Astrocyte of the spinal cord (primary cell): ENCODE data around the gene AP2B1.
A peak's percentile ranks its signal among the peaks of the same experiment; 100 is the strongest.

Experiments used
- DNase-seq: peaks from one replicate; pipeline ENCODE4 v3.0.0; 2011; ENCODE audit warnings: low read depth, low spot score
- H3K4me3 ChIP-seq: 2 replicates; pipeline ENCODE4 v1.5.1; 2011; ENCODE audit warnings: low read depth, mild to moderate bottlenecking, low read length, moderate library complexity
- CTCF ChIP-seq: IDR thresholded peaks from 2 replicates; pipeline ENCODE4 v1.5.1; 2012; ENCODE audit warnings: low read depth, mild to moderate bottlenecking, low read length, inconsistent platforms
- in situ Hi-C: cut with HindIII; loops from 2 replicates; pipeline ENCODE4 v1.10.0; 2017; ENCODE audit warnings: low sequenced_read_pairs

The AP2B1 gene

DNA sequence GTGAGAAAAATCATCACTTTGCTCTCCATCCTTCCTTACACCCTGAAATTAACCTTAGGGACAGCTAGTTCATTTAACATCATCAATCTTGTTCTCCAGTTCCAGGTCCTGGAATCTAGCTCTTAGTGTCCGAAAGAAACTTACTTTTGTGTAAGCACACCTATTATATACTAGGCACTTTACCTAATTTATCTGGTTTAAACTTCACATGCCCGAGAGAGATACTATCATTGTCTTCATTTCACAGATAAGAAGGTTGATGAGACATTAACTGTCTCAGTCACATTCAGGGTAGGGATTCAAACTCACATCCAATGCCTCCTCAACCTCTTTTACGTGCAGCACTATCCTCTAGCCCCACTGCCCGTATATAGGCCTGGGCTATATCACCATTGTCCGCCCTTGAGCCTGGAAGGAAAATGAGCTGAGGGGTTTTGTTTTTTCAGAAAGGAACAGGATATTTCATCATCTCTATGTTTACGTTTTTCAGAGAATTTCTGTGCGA is 501 bp upstream of the AP2B1 start:
- DNase-seq: no peak
- in situ Hi-C loops: no loop called here
- H3K4me3 ChIP-seq: peak overlapping the region; percentile 98
- no peak for TF ChIP-seq CTCF

DNA sequence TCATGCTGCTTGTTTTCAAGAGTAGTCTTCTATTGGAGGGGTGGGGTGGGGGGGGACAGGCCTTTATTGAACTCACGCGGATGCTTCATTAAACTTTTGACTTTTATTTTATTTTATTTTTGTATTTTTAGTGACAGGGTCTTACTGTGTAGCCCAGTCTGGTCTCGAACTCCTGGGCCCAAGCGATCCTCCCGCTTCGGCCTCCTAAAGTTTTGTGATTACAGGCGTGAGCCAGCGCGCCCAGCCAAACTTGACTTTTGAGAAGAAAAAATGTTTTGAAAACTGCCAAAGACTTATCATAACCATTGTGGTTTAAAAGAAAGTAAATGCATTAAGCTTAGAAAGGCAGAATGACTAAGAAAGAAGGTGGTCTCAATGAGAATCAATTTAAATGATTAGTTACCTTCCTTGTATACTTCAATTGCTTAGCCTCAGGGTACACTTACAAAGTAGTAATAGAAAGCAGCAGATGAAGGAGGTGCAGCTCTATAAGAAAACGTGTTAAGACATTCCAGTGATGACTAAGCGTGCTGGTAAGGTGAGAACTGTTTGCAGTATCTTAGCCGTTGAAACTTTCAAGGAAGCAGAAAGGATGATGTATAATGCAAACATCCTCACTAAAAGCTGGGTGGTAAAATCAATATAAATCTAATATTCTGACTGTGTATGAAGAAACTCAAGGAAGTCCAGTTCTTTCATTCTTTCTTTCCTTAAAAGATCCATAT is 1.2 kb downstream of the AP2B1 start:
- TF ChIP-seq CTCF: no peak
- DNase-seq: peak; percentile 74
- in situ Hi-C loops: no loop called here
- H3K4me3 ChIP-seq: peak overlapping the region; percentile 98

GRCh38 chr17:35596072-35596471 is 8.9 kb downstream of the AP2B1 start:
- in situ Hi-C loops: no loop called here
- DNase-seq: no peak
- no peak for TF ChIP-seq CTCF
- no peak overlapping the region for H3K4me3 ChIP-seq

- in situ Hi-C loops: no loop called here
- DNase-seq: no peak
- no peak overlapping the region for H3K4me3 ChIP-seq
- no peak for TF ChIP-seq CTCF
Observed at GRCh38 chr17:35596530-35597233, 9.6 kb downstream of the AP2B1 start.

GRCh38 chr17:35597604-35598003 is 10.5 kb downstream of the AP2B1 start:
- no peak for TF ChIP-seq CTCF
- in situ Hi-C loops: no loop called here

GRCh38 chr17:35603674-35604073 is 16.6 kb downstream of the AP2B1 start:
- no peak for TF ChIP-seq CTCF
- peak; percentile 22 for DNase-seq
- in situ Hi-C loops: no loop called here

More at GRCh38 chr17:35597604-35598003, 10.5 kb downstream of the AP2B1 start:
- no peak overlapping the region for H3K4me3 ChIP-seq
- no peak for DNase-seq

More at GRCh38 chr17:35603674-35604073, 16.6 kb downstream of the AP2B1 start:
- no peak overlapping the region for H3K4me3 ChIP-seq
